SK-N-SH (cell line): Measurements from ENCODE around the gene SVBP. TPM values are rescaled to one million over a fixed set of nuclear protein-coding genes. Genes with fewer than 3 reads are reported as not detected.

Source experiments
- CTCF ChIA-PET: fragments of 300-600, 350-600 bp; formaldehyde crosslinking; extraction: SDS; loops from one replicate; lab custom pipeline; 2021; lab: Yijun Ruan, JAX
- POLR2A ChIA-PET: fragments of 350-600 bp; sonication (Branson Sonifier 250); formaldehyde crosslinking; extraction: SDS; loops from one replicate; lab custom pipeline; 2020; ENCODE audit warnings: antibody characterized with exemption, inconsistent platforms; lab: Yijun Ruan, JAX
- DNase-seq: peaks from one replicate; pipeline ENCODE4 v3.0.0; 2012
- H2AFZ ChIP-seq: fragments of 200-600 bp; sonication (generic); 2 replicates; pipeline ENCODE4 v1.8.1; 2016; ENCODE audit warnings: antibody characterized with exemption, mild to moderate bottlenecking, low read depth
- H3F3A ChIP-seq: fragments of 200-600 bp; sonication (generic); replicated peaks from 2 replicates; pipeline ENCODE3; 2016; ENCODE audit warnings: antibody characterized with exemption, mild to moderate bottlenecking; ENCODE audit not compliant: insufficient read depth
- H3K27ac ChIP-seq, 2 experiments: fragments of 200-500 bp in 1 of 2; fragments of 200-600 bp in 1 of 2; sonication (Bioruptor generic) in 1 of 2; sonication (generic), shearing (Covaris generic) in 1 of 2; 2 replicates each; pipeline versions ENCODE4 v1.5.1 to v1.6.1; 2014 to 2016; ENCODE audit warnings: low read depth in 2 of 2, inconsistent platforms in 1 of 2, low read length in 1 of 2, mild to moderate bottlenecking in 1 of 2, mixed read lengths in 1 of 2
- H3K27me3 ChIP-seq: fragments of 200-600 bp; sonication (generic), shearing (Covaris generic); 2 replicates; pipeline ENCODE4 v1.6.1; 2016; ENCODE audit warnings: mixed run types; ENCODE audit not compliant: insufficient read depth
- H3K36me3 ChIP-seq, 2 experiments: fragments of 200-500 bp in 1 of 2; fragments of 200-600 bp in 1 of 2; sonication (Bioruptor generic) in 1 of 2; sonication (generic) in 1 of 2; replicated peaks in 1 of 2; 2 replicates each; pipeline versions ENCODE3 to v1.5.1; 2014 to 2016; ENCODE audit warnings: low read length in 1 of 2, mild to moderate bottlenecking in 1 of 2; ENCODE audit not compliant: insufficient read depth in 2 of 2, control insufficient read depth in 1 of 2
- H3K4me1 ChIP-seq, 2 experiments: fragments of 200-500 bp in 1 of 2; fragments of 200-600 bp in 1 of 2; sonication (Bioruptor generic) in 1 of 2; sonication (generic), shearing (Covaris generic) in 1 of 2; 2 replicates each; pipeline versions ENCODE4 v1.5.1 to v1.6.1; 2014 to 2016; ENCODE audit warnings: low read depth in 1 of 2, low read length in 1 of 2, mixed run types in 1 of 2; ENCODE audit not compliant: insufficient read depth in 2 of 2, control insufficient read depth in 1 of 2
- H3K4me2 ChIP-seq: fragments of 200-600 bp; sonication (generic), shearing (Covaris generic); 2 replicates; pipeline ENCODE4 v1.6.1; 2017; ENCODE audit warnings: mixed run types
- H3K4me3 ChIP-seq, 2 experiments: fragments of 200-500 bp in 1 of 2; fragments of 200-600 bp in 1 of 2; sonication (Bioruptor generic) in 1 of 2; sonication (generic), shearing (Covaris generic) in 1 of 2; 2 replicates each; pipeline versions ENCODE4 v1.5.1 to v1.8.1; 2014 to 2016; ENCODE audit warnings: low read depth in 2 of 2, inconsistent platforms in 1 of 2, low read length in 1 of 2, mild to moderate bottlenecking in 1 of 2, mixed read lengths in 1 of 2, moderate library complexity in 1 of 2
- H3K79me2 ChIP-seq: fragments of 200-600 bp; sonication (generic); 2 replicates; pipeline ENCODE4 v1.8.1; 2017; ENCODE audit warnings: mild to moderate bottlenecking; ENCODE audit not compliant: insufficient read depth
- H3K9ac ChIP-seq: fragments of 200-600 bp; sonication (generic); 2 replicates; pipeline ENCODE4 v1.6.1; 2017; ENCODE audit warnings: mixed run types
- H3K9me2 ChIP-seq: fragments of 200-600 bp; sonication (generic); 2 replicates; pipeline ENCODE4 v1.6.1; 2017; ENCODE audit warnings: mixed run types
- H3K9me3 ChIP-seq: fragments of 200-600 bp; sonication (generic); 2 replicates; pipeline ENCODE4 v1.6.1; 2017; ENCODE audit warnings: mixed run types, mild to moderate bottlenecking, moderate library complexity
- H4K20me1 ChIP-seq: fragments of 200-600 bp; sonication (generic); 2 replicates; pipeline ENCODE4 v1.6.1; 2017; ENCODE audit warnings: mild to moderate bottlenecking, mixed run types; ENCODE audit not compliant: insufficient read depth
- CHD2 ChIP-seq: fragments of 150-350 bp; IDR thresholded peaks from 2 replicates; pipeline ENCODE4 v1.6.1; 2018; ENCODE audit warnings: low read length; ENCODE audit not compliant: partially characterized antibody
- CTCF ChIP-seq: fragments of 200-600 bp; sonication (generic); IDR thresholded peaks from 2 replicates; pipeline ENCODE4 v1.6.1; 2017; ENCODE audit warnings: antibody characterized with exemption, mild to moderate bottlenecking, moderate library complexity
- ELF1 ChIP-seq: IDR thresholded peaks from 2 replicates; pipeline ENCODE4 v1.4.0; 2012
- FOXM1 ChIP-seq: IDR thresholded peaks from 2 replicates; pipeline ENCODE4 v1.4.0; 2012; ENCODE audit warnings: low read depth, mild to moderate bottlenecking
- GABPA ChIP-seq: IDR thresholded peaks from 2 replicates; pipeline ENCODE4 v1.4.0; 2012; ENCODE audit warnings: low read depth, mild to moderate bottlenecking
- GATA2 ChIP-seq: sonication (generic); formaldehyde crosslinking; IDR thresholded peaks from 2 replicates; pipeline ENCODE4 v1.5.0; 2020; ENCODE audit warnings: mild to moderate bottlenecking, missing genetic modification reagents
- IRF3 ChIP-seq: fragments of 150-350 bp; IDR thresholded peaks from 2 replicates; pipeline ENCODE4 v1.6.1; 2016; ENCODE audit warnings: mild to moderate bottlenecking, low read depth, low read length
- JUND ChIP-seq: IDR thresholded peaks from 2 replicates; pipeline ENCODE4 v1.4.0; 2012
- MAX ChIP-seq: IDR thresholded peaks from 2 replicates; pipeline ENCODE4 v1.4.0; 2012; ENCODE audit warnings: low read depth
- NFIC ChIP-seq: IDR thresholded peaks from 2 replicates; pipeline ENCODE4 v1.4.0; 2012; ENCODE audit warnings: borderline replicate concordance
- NRF1 ChIP-seq: IDR thresholded peaks from 2 replicates; pipeline ENCODE4 v1.6.1; 2012; ENCODE audit warnings: low read depth, mild to moderate bottlenecking, low read length
- POLR2AphosphoS5 ChIP-seq: IDR thresholded peaks from 2 replicates; pipeline ENCODE4 v1.6.1; 2012; ENCODE audit warnings: low read depth, low read length
- RAD21 ChIP-seq: IDR thresholded peaks from 2 replicates; pipeline ENCODE4 v1.6.1; 2012; ENCODE audit warnings: mild to moderate bottlenecking, low read length
- RCOR1 ChIP-seq: fragments of 150-350 bp; IDR thresholded peaks from 2 replicates; pipeline ENCODE4 v1.6.1; 2017; ENCODE audit warnings: antibody characterized with exemption, low read length
- REST ChIP-seq: IDR thresholded peaks from 2 replicates; pipeline ENCODE4 v1.6.1; 2012; ENCODE audit warnings: mild to moderate bottlenecking, low read depth, low read length, moderate library complexity
- RFX5 ChIP-seq: IDR thresholded peaks from 2 replicates; pipeline ENCODE4 v1.6.1; 2012; ENCODE audit warnings: mild to moderate bottlenecking, improper control_type of control experiment, low read length
- RXRA ChIP-seq: IDR thresholded peaks from 2 replicates; pipeline ENCODE4 v1.4.0; 2012; ENCODE audit warnings: low read depth, mild to moderate bottlenecking, borderline replicate concordance
- TAF1 ChIP-seq: IDR thresholded peaks from 2 replicates; pipeline ENCODE4 v1.6.1; 2012; ENCODE audit warnings: low read depth, mild to moderate bottlenecking, low read length, moderate library complexity, borderline replicate concordance
- TEAD4 ChIP-seq: IDR thresholded peaks from 2 replicates; pipeline ENCODE4 v1.4.0; 2012; ENCODE audit warnings: mild to moderate bottlenecking, borderline replicate concordance; ENCODE audit not compliant: insufficient read depth
- USF1 ChIP-seq: IDR thresholded peaks from 2 replicates; pipeline ENCODE4 v1.4.0; 2012; ENCODE audit warnings: low read depth, borderline replicate concordance
- USF2 ChIP-seq: fragments of 150-350 bp; IDR thresholded peaks from 2 replicates; pipeline ENCODE4 v1.6.1; 2017; ENCODE audit warnings: antibody characterized with exemption, low read length, low read depth, borderline replicate concordance
- YY1 ChIP-seq: IDR thresholded peaks from 2 replicates; pipeline ENCODE4 v1.4.0; 2012; ENCODE audit warnings: low read depth, mild to moderate bottlenecking
- ZBTB33 ChIP-seq: IDR thresholded peaks from 2 replicates; pipeline ENCODE4 v1.4.0; 2012; ENCODE audit warnings: low read depth, borderline replicate concordance
- WGBS: methylation state at CpG from one replicate; pipeline ENCODE4 v1.1.6; 2017; ENCODE audit warnings: low lambda C conversion rate; 5-methylcytosine and 5-hydroxymethylcytosine counted together
- polyA plus RNA-seq, 3 experiments: library from polyadenylated mRNA; depleted of rRNA; stranded (reverse); fragments of >200 nt; gene quantifications; 2 replicates each; pipeline ENCODE4 v1.2.3, GENCODE V29; 2012

SVBP gene
- polyA plus RNA-seq, 1 of the 3 experiments (the other 2 are of a cell fraction): 18.6 TPM

GRCh38 chr1:42822800-42823392 is 5.7 kb upstream of the SVBP start:
- no peaks in the 10 kb centered on the region; the same call in 1 of the 2 replicates for H4K20me1 ChIP-seq
- peaks cover 5% of the 10 kb centered on the region for H3F3A ChIP-seq
- H3K9me2 ChIP-seq: no peaks in the 10 kb centered on the region
- H3K4me3 ChIP-seq: no peak overlapping the region
- H2AFZ ChIP-seq: no peak overlapping the region
- peak; percentile 43 for DNase-seq
- peaks cover 0 to 4% of the 10 kb centered on the region in 2 experiments for H3K36me3 ChIP-seq
- CTCF ChIA-PET: interaction anchor here (0.8 to 3.4 kb wide), 4 partner anchors 23 to 251 kb away, joined by 3 to 13 read pairs (median 3); partner anchors contain the start of gene ZNF691
- H3K4me2 ChIP-seq: no peak overlapping the region
- H3K4me1 ChIP-seq: peaks cover 19 to 22% of the 10 kb centered on the region in 2 experiments; a peak in 3 of 4 replicates
- H3K9me3 ChIP-seq: no peaks in the 10 kb centered on the region
- H3K27me3 ChIP-seq: no peaks in the 10 kb centered on the region
- peaks cover 26% of the 10 kb centered on the region for H3K79me2 ChIP-seq
- WGBS: 10% methylated on average over 2 of the region's 2 CpGs
- POLR2A ChIA-PET: no interaction called here
- H3K9ac ChIP-seq: no peak overlapping the region
- peak overlapping the region; percentile 63 to 83; a peak in 3 of 4 replicates for H3K27ac ChIP-seq
- no peak for TF ChIP-seq ELF1
- TF ChIP-seq CTCF: no peak
- TF ChIP-seq NRF1: no peak
- no peak for TF ChIP-seq GABPA
- no peak for TF ChIP-seq RAD21
- no peak for TF ChIP-seq NFIC
- TF ChIP-seq FOXM1: no peak
- peak; percentile 42 for TF ChIP-seq JUND
- TF ChIP-seq MAX: no peak
- TF ChIP-seq ZBTB33: no peak
- no peak for TF ChIP-seq RCOR1
- TF ChIP-seq REST: no peak
- 0 out of 2 replicates have a peak, but pooled peaks have one; percentile 8 for TF ChIP-seq YY1
- peak; percentile 56 for TF ChIP-seq GATA2
- peak; percentile 25 for TF ChIP-seq CHD2
- TF ChIP-seq RXRA: no peak
- 0 out of 2 replicates have a peak, but pooled peaks have one; percentile 13 for TF ChIP-seq TEAD4
- TF ChIP-seq IRF3: no peak
- no peak for TF ChIP-seq USF1
- peak; percentile 64 for TF ChIP-seq POLR2AphosphoS5
- no peak for TF ChIP-seq USF2
- TF ChIP-seq RFX5: no peak
- no peak for TF ChIP-seq TAF1
